Measurements from ENCODE around the gene BSG.

DNA sequence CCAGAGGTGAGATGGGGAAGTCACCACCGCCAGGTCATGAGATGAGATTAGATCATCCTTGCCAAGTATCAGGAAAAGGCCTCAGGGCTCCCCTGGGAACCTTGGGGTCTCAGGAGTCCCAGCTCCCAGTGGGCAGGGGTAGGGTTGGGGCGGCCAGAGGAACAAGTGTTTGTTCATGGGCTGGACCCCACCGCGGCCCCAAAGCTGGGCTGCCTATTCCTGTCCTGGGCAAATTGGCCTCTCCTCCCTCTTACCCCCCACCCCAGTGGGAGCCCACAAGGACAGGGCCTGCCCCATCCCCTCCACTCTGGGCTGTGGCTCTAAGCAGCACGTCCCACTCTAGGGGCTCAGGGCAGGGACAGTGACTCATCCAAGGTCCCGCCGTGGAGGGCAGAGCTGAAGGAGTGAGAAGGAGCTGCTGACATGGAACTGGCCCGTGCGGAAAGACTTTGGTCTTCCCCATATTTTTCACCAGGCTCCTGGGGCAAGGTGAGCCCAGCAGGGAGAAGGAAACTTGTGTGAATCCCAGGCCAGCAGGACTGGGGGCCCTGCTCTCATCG, 13.2 kb downstream of the BSG start:
- TF ChIP-seq POLR2A (IDR thresholded peaks at IDR 0.05) = no peak
- no peak for TF ChIP-seq EP300 (IDR thresholded peaks at IDR 0.05)
- TF ChIP-seq, protein P1, sequence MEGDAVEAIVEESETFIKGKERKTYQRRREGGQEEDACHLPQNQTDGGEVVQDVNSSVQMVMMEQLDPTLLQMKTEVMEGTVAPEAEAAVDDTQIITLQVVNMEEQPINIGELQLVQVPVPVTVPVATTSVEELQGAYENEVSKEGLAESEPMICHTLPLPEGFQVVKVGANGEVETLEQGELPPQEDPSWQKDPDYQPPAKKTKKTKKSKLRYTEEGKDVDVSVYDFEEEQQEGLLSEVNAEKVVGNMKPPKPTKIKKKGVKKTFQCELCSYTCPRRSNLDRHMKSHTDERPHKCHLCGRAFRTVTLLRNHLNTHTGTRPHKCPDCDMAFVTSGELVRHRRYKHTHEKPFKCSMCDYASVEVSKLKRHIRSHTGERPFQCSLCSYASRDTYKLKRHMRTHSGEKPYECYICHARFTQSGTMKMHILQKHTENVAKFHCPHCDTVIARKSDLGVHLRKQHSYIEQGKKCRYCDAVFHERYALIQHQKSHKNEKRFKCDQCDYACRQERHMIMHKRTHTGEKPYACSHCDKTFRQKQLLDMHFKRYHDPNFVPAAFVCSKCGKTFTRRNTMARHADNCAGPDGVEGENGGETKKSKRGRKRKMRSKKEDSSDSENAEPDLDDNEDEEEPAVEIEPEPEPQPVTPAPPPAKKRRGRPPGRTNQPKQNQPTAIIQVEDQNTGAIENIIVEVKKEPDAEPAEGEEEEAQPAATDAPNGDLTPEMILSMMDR (IDR thresholded peaks at IDR 0.05) = no peak
